Epithelial cell of esophagus (primary cell): ENCODE data around the gene GIT2.

ENCODE experiments used
- DNase-seq: peaks from one replicate; pipeline ENCODE4 v3.0.0; 2010; ENCODE audit warnings: low read depth
- H3K4me3 ChIP-seq: 2 replicates; pipeline ENCODE4 v1.5.1; 2011; ENCODE audit warnings: mild to moderate bottlenecking, low read length, control low read depth
- CTCF ChIP-seq: IDR thresholded peaks from 2 replicates; pipeline ENCODE4 v1.5.1; 2011; ENCODE audit warnings: low read depth, mild to moderate bottlenecking, low read length, control low read depth, inconsistent platforms; ENCODE audit not compliant: insufficient read depth; ENCODE audit errors: missing control alignments

The GIT2 gene

GRCh38 chr12:109995686-109996482, at the start of gene GIT2:
TSS of gene GIT2 (minus strand) at chr12:109996368. CDS start at chr12:109996224, 144 bp downstream.
- H3K4me3 ChIP-seq: peak within 1 kb of the TSS; percentile 88
- TF ChIP-seq CTCF: no peak

GRCh38 chr12:110042264-110042663, 46.1 kb upstream of the GIT2 start:
- no peak for DNase-seq
- TF ChIP-seq CTCF: no peak
- no peak overlapping the region for H3K4me3 ChIP-seq

More at GRCh38 chr12:109995686-109996482, at the start of gene GIT2:
- peak; percentile 93 for DNase-seq

GRCh38 chr12:110039085-110039807, 43.1 kb upstream of the GIT2 start:
- TF ChIP-seq CTCF: no peak
- DNase-seq: peak; percentile 94

GRCh38 chr12:110038741-110039084, 42.5 kb upstream of the GIT2 start:
- no peak overlapping the region for H3K4me3 ChIP-seq
- no peak for DNase-seq
- no peak for TF ChIP-seq CTCF

More at GRCh38 chr12:110039085-110039807, 43.1 kb upstream of the GIT2 start:
- no peak overlapping the region for H3K4me3 ChIP-seq

- H3K4me3 ChIP-seq: no peak overlapping the region
- no peak for DNase-seq
- TF ChIP-seq CTCF: no peak
Measured at GRCh38 chr12:110037315-110037714, 41.1 kb upstream of the GIT2 start.

- TF ChIP-seq CTCF: no peak
- DNase-seq: no peak
- no peak overlapping the region for H3K4me3 ChIP-seq
Measured at GRCh38 chr12:110035534-110036104, 39.5 kb upstream of the GIT2 start.

- no peak for TF ChIP-seq CTCF
- no peak overlapping the region for H3K4me3 ChIP-seq
- no peak for DNase-seq
Measured at GRCh38 chr12:110033888-110034287, 37.7 kb upstream of the GIT2 start.
